Mesenchymal stem cell (in vitro differentiated cells and primary cell): Measurements from ENCODE around the gene PEDS1.

Source experiments
- DNase-seq: peaks from one replicate; pipeline ENCODE4 v3.0.0-alpha.2; 2013
- H2AFZ ChIP-seq: one replicate; pipeline ENCODE4 v1.6.1; 2013; ENCODE audit warnings: low read depth, mild to moderate bottlenecking, control low read depth, inconsistent platforms, low read length, moderate library complexity
- H2AK5ac ChIP-seq: 2 replicates; pipeline ENCODE4 v1.6.1; 2013; ENCODE audit warnings: low read length, moderate library complexity, mild to moderate bottlenecking, inconsistent platforms; ENCODE audit not compliant: severe bottlenecking
- H2BK120ac ChIP-seq: one replicate; pipeline ENCODE4 v1.6.1; 2013; ENCODE audit warnings: low read depth, mild to moderate bottlenecking, inconsistent platforms, low read length, moderate library complexity
- H2BK12ac ChIP-seq, 2 experiments: one replicate each; pipeline ENCODE4 v1.6.1; 2013; ENCODE audit warnings: inconsistent platforms in 2 of 2, low read length in 2 of 2, mild to moderate bottlenecking in 2 of 2, moderate library complexity in 2 of 2, control low read depth in 1 of 2
- H2BK15ac ChIP-seq: one replicate; pipeline ENCODE4 v1.6.1; 2013; ENCODE audit warnings: mild to moderate bottlenecking, low read depth, inconsistent platforms; ENCODE audit not compliant: poor library complexity, severe bottlenecking
- H2BK5ac ChIP-seq: 2 replicates; pipeline ENCODE4 v1.6.1; 2013; ENCODE audit warnings: low read depth, mild to moderate bottlenecking, low read length, control low read depth, inconsistent platforms; ENCODE audit not compliant: poor library complexity, severe bottlenecking
- H3K14ac ChIP-seq, 2 experiments: one replicate each; pipeline ENCODE4 v1.6.1; 2013; ENCODE audit warnings: inconsistent platforms in 2 of 2, low read length in 2 of 2, control low read depth in 1 of 2, mild to moderate bottlenecking in 1 of 2, moderate library complexity in 1 of 2
- H3K18ac ChIP-seq, 2 experiments: one replicate each; pipeline ENCODE4 v1.6.1; 2013; ENCODE audit warnings: inconsistent platforms in 2 of 2, low read length in 2 of 2, control low read depth in 1 of 2, low read depth in 1 of 2, mild to moderate bottlenecking in 1 of 2
- H3K23ac ChIP-seq, 2 experiments: one replicate each; pipeline ENCODE4 v1.6.1; 2013; ENCODE audit warnings: inconsistent platforms in 2 of 2, low read length in 2 of 2, mild to moderate bottlenecking in 2 of 2, moderate library complexity in 2 of 2, control low read depth in 1 of 2
- H3K27ac ChIP-seq: 2 replicates; pipeline ENCODE4 v1.5.1; 2013; ENCODE audit warnings: mild to moderate bottlenecking, moderate library complexity, low read length, control low read depth, inconsistent platforms; ENCODE audit not compliant: poor library complexity, severe bottlenecking
- H3K27me3 ChIP-seq, 2 experiments: 2 replicates each; pipeline versions ENCODE4 v1.6.1 to v1.7.0; 2013; ENCODE audit warnings: low read length in 2 of 2, mild to moderate bottlenecking in 2 of 2, moderate library complexity in 2 of 2, control low read depth in 1 of 2, inconsistent platforms in 1 of 2; ENCODE audit not compliant: control insufficient read depth in 1 of 2, insufficient read depth in 1 of 2
- H3K36me3 ChIP-seq, 2 experiments: 2 replicates each; pipeline versions ENCODE4 v1.6.1 to v1.7.0; 2013; ENCODE audit warnings: low read length in 2 of 2, control low read depth in 1 of 2, inconsistent platforms in 1 of 2, low read depth in 1 of 2, mild to moderate bottlenecking in 1 of 2; ENCODE audit not compliant: insufficient read depth in 2 of 2, control insufficient read depth in 1 of 2
- H3K4ac ChIP-seq, 2 experiments: one replicate each; pipeline ENCODE4 v1.6.1; 2013; ENCODE audit warnings: inconsistent platforms in 2 of 2, low read length in 2 of 2, mild to moderate bottlenecking in 2 of 2, moderate library complexity in 2 of 2, control low read depth in 1 of 2, low read depth in 1 of 2
- H3K4me1 ChIP-seq: 2 replicates; pipeline ENCODE4 v1.6.1; 2013; ENCODE audit warnings: low read depth, low read length, control low read depth; ENCODE audit not compliant: control insufficient read depth, insufficient read depth
- H3K4me2 ChIP-seq: 2 replicates; pipeline ENCODE4 v1.6.1; 2013; ENCODE audit warnings: low read length, mild to moderate bottlenecking, inconsistent platforms; ENCODE audit not compliant: poor library complexity, severe bottlenecking
- H3K4me3 ChIP-seq, 2 experiments: 2 replicates each; pipeline versions ENCODE4 v1.5.1 to v1.7.0; 2013; ENCODE audit warnings: low read length in 2 of 2, mild to moderate bottlenecking in 2 of 2, control low read depth in 1 of 2, low read depth in 1 of 2; ENCODE audit not compliant: insufficient read depth in 1 of 2
- H3K79me1 ChIP-seq: replicated peaks from 2 replicates; pipeline ENCODE4 v1.6.1; 2013; ENCODE audit warnings: mild to moderate bottlenecking, control low read depth, low read length, inconsistent platforms; ENCODE audit not compliant: poor library complexity, severe bottlenecking
- H3K9ac ChIP-seq: 2 replicates; pipeline ENCODE4 v1.7.0; 2013; ENCODE audit warnings: mild to moderate bottlenecking, low read length, moderate library complexity
- H3K9me3 ChIP-seq: 2 replicates; pipeline ENCODE4 v1.7.0; 2013; ENCODE audit warnings: mild to moderate bottlenecking, low read length; ENCODE audit not compliant: control insufficient read depth
- H4K8ac ChIP-seq: one replicate; pipeline ENCODE4 v1.6.1; 2013; ENCODE audit warnings: inconsistent platforms, mild to moderate bottlenecking, low read length, moderate library complexity
- H4K91ac ChIP-seq: one replicate; pipeline ENCODE4 v1.6.1; 2013; ENCODE audit warnings: mild to moderate bottlenecking, low read length, inconsistent platforms
- WGBS: methylation state at CpG from one replicate; pipeline ENCODE4 v1.1.7; 2013; ENCODE audit warnings: mixed read lengths; 5-methylcytosine and 5-hydroxymethylcytosine counted together

Gene PEDS1

GRCh38 chr20:50111120-50111828 is 42.2 kb downstream of the PEDS1 start:
- H3K27ac ChIP-seq = peak overlapping the region; percentile 72
- no peak overlapping the region for H2BK5ac ChIP-seq
- no peaks in the 10 kb centered on the region for H3K9me3 ChIP-seq
- H4K91ac ChIP-seq = no peak overlapping the region
- peaks cover 11% of the 10 kb centered on the region for H3K79me1 ChIP-seq
- peaks cover 25% of the 10 kb centered on the region for H3K4me1 ChIP-seq
- H3K23ac ChIP-seq = peak overlapping the region in 1 of 2 experiments; percentile 95
- peak overlapping the region in 1 of 2 experiments; percentile 3 for H3K18ac ChIP-seq
- H3K14ac ChIP-seq = peak overlapping the region in 1 of 2 experiments; percentile 89
- peaks cover 3 to 27% of the 10 kb centered on the region in 2 experiments for H3K36me3 ChIP-seq
- peak overlapping the region; percentile 91 for H3K4me2 ChIP-seq
- H4K8ac ChIP-seq = peak overlapping the region; percentile 39
- WGBS = 31% methylated on average over 10 of the region's 10 CpGs
- peak overlapping the region; percentile 47 to 90 for H3K4me3 ChIP-seq
- H2BK15ac ChIP-seq = peak overlapping the region; percentile 58
- no peak overlapping the region for H2AK5ac ChIP-seq
- no peaks in the 10 kb centered on the region for H3K27me3 ChIP-seq
- no peak overlapping the region for H2AFZ ChIP-seq
- no peak overlapping the region for H2BK120ac ChIP-seq
- peak overlapping the region in 1 of 2 experiments; percentile 49 for H3K4ac ChIP-seq
- peak overlapping the region; percentile 97 for H3K9ac ChIP-seq
- peak; percentile 85 for DNase-seq
- no peak overlapping the region for H2BK12ac ChIP-seq

DNA sequence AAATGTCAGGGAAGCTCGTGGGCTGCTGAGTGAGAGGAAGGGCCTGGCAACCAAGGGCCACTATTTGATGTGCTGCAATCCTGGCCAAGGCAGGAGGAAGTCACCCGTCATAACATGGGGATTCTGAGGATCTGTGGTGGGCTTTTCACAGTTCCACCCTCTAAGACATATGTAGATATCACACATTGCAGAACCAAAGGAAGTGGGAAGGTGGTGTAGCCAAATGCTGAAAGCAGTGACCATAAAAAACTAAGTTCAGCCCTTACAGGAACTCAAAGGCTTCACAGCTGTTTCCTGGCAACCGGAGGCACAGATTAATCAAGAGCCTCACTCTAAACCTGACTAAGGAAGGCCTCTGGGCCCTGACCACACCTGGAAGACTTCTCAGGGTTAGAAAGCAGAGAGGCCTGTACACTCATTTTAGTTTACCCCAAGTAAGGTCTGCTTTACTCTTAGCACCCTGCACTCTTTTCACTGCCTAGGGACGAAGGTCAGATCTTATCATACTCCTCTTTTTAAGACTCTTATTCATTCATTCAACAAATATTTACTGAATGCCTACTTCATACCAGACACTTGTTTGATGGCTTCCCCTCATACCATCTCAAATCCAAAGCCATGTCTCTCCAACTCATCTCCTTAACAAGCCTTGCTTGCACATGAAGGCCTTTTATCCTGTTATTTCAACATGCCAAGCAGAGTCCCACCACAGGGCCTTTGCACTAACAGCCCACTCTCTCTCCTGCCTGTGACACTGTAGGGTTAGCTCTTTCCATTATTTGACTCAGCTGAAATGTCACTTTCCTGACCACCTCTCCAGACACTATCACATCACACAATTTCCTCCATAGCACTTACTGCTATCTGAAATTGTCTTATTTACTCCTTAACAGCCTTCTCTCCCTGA is 43.1 kb downstream of the PEDS1 start:
- peaks cover 10% of the 10 kb centered on the region for H3K79me1 ChIP-seq

DNA sequence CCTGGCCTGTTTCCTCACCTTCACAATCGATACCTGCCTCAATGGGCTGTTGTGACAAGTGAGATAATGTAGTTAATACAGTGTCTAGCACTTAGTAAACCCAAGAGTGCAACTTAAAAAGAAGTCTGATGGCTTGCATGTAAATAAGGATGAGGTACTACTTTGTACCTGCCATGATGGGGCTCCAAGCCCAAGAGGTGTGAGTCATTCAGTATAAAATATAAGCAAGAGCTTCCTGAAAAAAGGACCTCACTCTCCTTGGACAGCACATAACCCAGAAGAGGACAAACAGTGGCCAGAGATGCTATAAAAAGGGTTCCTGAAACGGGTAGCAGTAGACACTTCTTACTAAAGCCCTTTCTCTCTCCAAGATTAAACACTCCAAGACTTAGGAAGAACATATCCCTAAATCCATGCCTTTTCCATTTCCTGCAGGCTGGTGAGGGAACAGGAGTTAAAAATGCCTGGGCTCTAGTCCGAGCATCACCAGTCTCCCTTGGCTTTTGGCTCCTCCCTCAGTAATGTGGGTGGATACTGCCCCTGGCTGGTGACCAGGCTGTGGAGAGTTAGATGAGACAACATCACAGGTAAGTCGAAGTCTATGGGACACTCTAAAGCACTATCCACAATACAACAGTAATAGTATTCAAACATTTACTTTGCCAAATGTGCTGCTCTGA is 44.8 kb downstream of the PEDS1 start:
- Histone ChIP-seq H3K36me3 (peaks cover 3 to 27% of the 10 kb centered on the region in 2 experiments), H2AFZ (no peak overlapping the region), H4K8ac (no peak overlapping the region), H3K4me2 (no peak overlapping the region), H2AK5ac (no peak overlapping the region), H2BK12ac (no peak overlapping the region), H3K18ac (no peak overlapping the region), H3K9me3 (no peaks in the 10 kb centered on the region), H2BK5ac (no peak overlapping the region), H3K27me3 (no peaks in the 10 kb centered on the region), H3K27ac (no peak overlapping the region), H3K14ac (no peak overlapping the region), H3K4me1 (peaks cover 20% of the 10 kb centered on the region), H3K4ac (no peak overlapping the region), H2BK120ac (no peak overlapping the region), H3K4me3 (no peak overlapping the region), H3K23ac (no peak overlapping the region), H3K79me1 (peaks cover 2% of the 10 kb centered on the region), H2BK15ac (no peak overlapping the region), H3K9ac (no peak overlapping the region), H4K91ac (no peak overlapping the region)
- 74% methylated on average over 3 of the region's 4 CpGs for WGBS
- no peak for DNase-seq

More for the DNA sequence above, 43.1 kb downstream of the PEDS1 start:
- no peak overlapping the region for H4K91ac ChIP-seq
- peak overlapping the region; percentile 97 for H3K9ac ChIP-seq
- H2AK5ac ChIP-seq = no peak overlapping the region
- no peak overlapping the region for H3K27ac ChIP-seq
- peaks cover 3 to 27% of the 10 kb centered on the region in 2 experiments for H3K36me3 ChIP-seq
- WGBS = 44% methylated on average over 3 of the region's 4 CpGs
- DNase-seq = peak; percentile 50
- H2BK12ac ChIP-seq = no peak overlapping the region
- no peak overlapping the region for H3K4me2 ChIP-seq
- H2BK120ac ChIP-seq = no peak overlapping the region
- no peak overlapping the region for H2AFZ ChIP-seq
- peaks cover 24% of the 10 kb centered on the region for H3K4me1 ChIP-seq
- H3K4me3 ChIP-seq = peak overlapping the region in 1 of 2 experiments; percentile 90
- no peak overlapping the region for H3K14ac ChIP-seq
- no peak overlapping the region for H2BK15ac ChIP-seq
- H3K27me3 ChIP-seq = no peaks in the 10 kb centered on the region
- H3K18ac ChIP-seq = no peak overlapping the region
- no peak overlapping the region for H3K23ac ChIP-seq
- H3K4ac ChIP-seq = no peak overlapping the region
- H2BK5ac ChIP-seq = no peak overlapping the region
- no peak overlapping the region for H4K8ac ChIP-seq
- no peaks in the 10 kb centered on the region for H3K9me3 ChIP-seq
